AG20443 (cell line): ENCODE measurements around the gene LRIG1.

Experiments
- DNase-seq: peaks from one replicate; pipeline ENCODE4 v3.0.0; 2012; ENCODE audit warnings: low spot score, mixed read lengths

LRIG1 gene

GRCh38 chr3:66467996-66468735, 32.7 kb downstream of the LRIG1 start:
- DNase-seq: peak; percentile 34

- DNase-seq: no peak
Observed at GRCh38 chr3:66466606-66467270, 34.1 kb downstream of the LRIG1 start.

GRCh38 chr3:66465587-66465986, 35.2 kb downstream of the LRIG1 start:
- no peak for DNase-seq

GRCh38 chr3:66465034-66465433, 35.8 kb downstream of the LRIG1 start:
- no peak for DNase-seq

- no peak for DNase-seq
Observed at GRCh38 chr3:66464512-66464894, 36.3 kb downstream of the LRIG1 start.

GRCh38 chr3:66463730-66464511, 36.9 kb downstream of the LRIG1 start:
- no peak for DNase-seq

- no peak for DNase-seq
Observed at GRCh38 chr3:66463054-66463631, 37.7 kb downstream of the LRIG1 start.

GRCh38 chr3:66457252-66457651, 43.6 kb downstream of the LRIG1 start:
- DNase-seq: no peak

GRCh38 chr3:66456711-66457173, 44.1 kb downstream of the LRIG1 start:
- no peak for DNase-seq

- no peak for DNase-seq
Observed at GRCh38 chr3:66454464-66454859, 46.4 kb downstream of the LRIG1 start.

- DNase-seq: no peak
Observed at GRCh38 chr3:66453651-66454463, 47.0 kb downstream of the LRIG1 start.

GRCh38 chr3:66452303-66453011, 48.4 kb downstream of the LRIG1 start:
- DNase-seq: no peak

GRCh38 chr3:66451766-66452165, 49.1 kb downstream of the LRIG1 start:
- DNase-seq: no peak

GRCh38 chr3:66450390-66451022, 50.3 kb downstream of the LRIG1 start:
- DNase-seq: peak; percentile 74

GRCh38 chr3:66449411-66449974, 51.3 kb downstream of the LRIG1 start:
- no peak for DNase-seq

GRCh38 chr3:66444146-66444644, 56.6 kb downstream of the LRIG1 start:
- DNase-seq: no peak

GRCh38 chr3:66443118-66443803, 57.6 kb downstream of the LRIG1 start:
- DNase-seq: no peak

- DNase-seq: peak; percentile 84
Observed at GRCh38 chr3:66442254-66443117, 58.3 kb downstream of the LRIG1 start.
